Activated CD4-positive, alpha-beta T cell treated with anti-CD3 and anti-CD28 coated beads for 24 hours (primary cell): ENCODE measurements around the gene DISP3.

ENCODE experiments used
- DNase-seq, 2 donors: peaks; one replicate each; pipeline ENCODE4 v3.0.0-alpha.2; 2020; ENCODE audit warnings: low read depth in 2 of 2

Gene DISP3

DNA sequence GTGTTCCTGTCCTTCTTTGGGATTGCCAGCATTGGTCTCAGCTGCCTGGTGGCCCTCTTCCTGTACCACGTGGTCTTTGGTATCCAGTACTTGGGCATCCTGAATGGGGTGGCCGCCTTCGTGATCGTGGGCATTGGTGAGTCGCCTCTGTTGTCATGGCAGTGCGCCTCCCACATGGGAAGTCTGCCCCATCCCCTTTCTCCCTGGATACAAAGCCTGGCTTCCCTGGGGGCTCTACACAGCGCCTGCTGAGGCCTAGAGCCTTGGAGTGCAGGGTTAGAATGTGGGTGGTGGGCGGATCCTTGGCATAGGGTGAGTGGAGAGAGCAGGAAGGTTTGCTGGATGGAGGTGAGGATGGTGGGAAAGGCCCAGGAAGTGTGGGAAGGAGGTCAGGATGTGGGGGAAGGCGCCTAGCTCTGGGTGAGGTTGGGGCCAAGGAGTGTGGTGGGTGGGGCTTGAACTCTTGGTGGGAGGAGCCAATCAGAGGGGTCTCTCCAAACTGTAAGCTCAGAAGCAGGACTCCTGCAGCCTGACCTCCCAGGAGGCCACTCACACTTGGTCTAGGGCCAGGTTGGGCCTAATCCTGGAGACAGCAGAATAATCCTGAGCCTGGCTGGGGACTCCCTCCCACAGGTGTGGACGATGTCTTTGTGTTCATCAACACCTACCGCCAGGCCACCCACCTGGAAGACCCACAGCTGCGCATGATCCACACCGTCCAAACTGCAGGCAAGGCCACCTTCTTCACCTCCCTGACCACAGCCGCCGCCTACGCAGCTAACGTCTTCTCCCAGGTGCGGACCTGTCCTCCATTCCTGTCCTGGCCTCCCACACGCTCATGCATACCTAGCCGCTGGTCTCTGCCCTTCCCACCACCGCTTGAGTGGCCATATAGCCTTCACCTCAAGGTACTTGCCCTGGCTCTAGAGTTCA is 36.7 kb downstream of the DISP3 start:
- DNase-seq = no peak

DNA sequence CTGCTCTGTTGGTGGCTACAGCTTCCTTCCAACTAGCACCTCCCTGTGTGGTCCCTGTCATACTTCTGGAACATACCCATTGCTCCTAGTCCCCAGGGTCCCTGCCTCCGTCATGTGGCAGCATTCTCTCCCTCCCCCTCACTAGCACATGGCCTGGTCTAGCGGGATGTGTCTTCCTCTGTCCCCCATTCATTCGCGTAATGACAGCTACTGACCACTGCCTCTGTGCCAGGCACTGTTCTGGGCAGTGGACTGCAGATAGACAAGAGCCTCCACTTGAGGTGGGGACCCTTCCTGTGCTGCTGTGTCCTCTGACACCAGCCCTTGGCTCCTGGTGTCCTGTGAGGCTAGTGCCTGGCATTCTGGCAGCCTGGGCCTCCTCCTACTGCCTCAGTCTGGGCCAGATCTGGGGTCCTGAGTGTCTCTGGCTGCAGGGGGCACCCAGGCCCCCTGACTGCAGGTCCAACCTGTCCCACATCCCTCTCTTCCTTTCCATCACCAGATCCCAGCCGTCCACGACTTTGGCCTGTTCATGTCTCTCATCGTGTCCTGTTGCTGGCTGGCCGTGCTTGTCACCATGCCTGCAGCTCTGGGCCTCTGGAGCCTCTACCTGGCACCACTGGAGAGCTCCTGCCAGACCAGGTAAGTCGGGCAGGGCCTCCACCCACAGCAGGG is 38.1 kb downstream of the DISP3 start:
- DNase-seq = no peak

DNA sequence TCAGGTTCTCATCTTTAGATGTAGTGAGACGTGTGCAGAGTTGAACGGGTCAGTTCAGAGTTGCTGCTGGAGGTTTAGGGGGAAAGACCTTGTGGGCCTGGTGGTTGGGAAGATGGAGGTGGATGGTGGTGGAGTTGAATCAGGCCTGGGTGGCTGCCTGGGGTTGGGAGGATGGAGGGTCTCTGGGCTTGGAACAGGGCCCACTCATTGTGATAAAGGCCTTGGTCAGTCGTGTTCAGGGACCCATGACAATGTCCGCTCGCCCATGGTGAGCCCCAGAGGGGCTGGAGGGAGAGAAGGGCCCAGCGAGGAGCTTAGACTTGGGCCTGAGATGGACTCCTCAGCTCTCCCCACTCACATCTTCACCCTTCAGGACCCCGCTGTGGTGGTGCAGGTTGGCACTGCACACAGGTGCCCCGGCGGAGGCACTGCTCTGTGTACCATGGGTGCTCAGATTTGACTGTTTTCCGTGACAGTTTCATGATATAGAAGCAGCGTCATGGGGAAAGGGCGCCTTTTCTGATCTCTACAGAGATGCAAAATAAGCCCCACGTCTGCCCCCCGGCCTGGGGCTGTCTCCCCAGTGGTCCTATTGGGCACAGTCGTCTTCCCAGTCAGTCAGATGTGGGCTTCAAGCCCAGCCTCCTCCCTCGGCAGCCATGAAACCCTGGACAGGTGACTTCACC is 39.2 kb downstream of the DISP3 start:
- DNase-seq = no peak

DNA sequence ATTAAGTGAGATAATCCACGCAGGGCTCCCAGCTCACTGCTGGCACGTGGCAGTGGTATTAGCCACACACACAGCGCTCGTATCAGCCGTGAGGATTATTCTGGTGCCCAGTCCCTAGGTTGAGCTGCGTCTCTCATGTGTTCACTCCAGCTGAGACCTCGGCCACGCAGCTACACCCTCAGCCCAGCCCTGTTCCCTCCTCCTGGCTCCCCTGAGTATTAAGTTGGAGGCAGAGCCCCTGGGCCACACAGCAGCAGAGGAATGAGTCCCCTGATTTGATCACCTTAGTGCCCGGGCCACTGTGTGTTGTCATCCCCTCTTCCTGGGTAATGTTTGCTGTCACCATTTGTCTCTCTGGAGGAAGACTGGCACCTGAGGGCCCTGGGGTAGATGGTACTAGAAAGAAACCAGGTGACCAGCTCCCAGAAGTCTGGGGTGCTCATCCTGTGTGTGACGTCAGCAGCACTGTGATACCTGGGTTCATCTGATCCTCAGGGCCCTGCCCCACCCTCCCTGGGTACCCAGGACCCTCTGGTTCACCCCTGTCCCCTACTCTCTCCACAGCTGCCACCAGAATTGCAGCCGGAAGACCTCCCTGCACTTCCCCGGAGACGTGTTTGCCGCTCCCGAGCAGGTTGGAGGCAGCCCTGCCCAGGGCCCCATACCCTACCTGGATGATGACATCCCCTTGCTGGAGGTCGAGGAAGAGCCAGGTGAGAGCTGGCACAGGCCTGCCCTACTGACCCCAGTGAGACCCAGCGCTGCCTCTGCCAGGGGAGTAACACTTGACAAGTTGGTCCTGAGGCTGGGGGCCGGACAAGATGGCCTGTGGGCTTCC is 40.1 kb downstream of the DISP3 start:
- DNase-seq = no peak

GRCh38 chr1:11519629-11520031 is 40.7 kb downstream of the DISP3 start:
- no peak for DNase-seq

- DNase-seq = no peak
Observed at GRCh38 chr1:11520531-11521233, 41.7 kb downstream of the DISP3 start.

GRCh38 chr1:11521582-11522399 is 42.8 kb downstream of the DISP3 start:
- no peak for DNase-seq

DNA sequence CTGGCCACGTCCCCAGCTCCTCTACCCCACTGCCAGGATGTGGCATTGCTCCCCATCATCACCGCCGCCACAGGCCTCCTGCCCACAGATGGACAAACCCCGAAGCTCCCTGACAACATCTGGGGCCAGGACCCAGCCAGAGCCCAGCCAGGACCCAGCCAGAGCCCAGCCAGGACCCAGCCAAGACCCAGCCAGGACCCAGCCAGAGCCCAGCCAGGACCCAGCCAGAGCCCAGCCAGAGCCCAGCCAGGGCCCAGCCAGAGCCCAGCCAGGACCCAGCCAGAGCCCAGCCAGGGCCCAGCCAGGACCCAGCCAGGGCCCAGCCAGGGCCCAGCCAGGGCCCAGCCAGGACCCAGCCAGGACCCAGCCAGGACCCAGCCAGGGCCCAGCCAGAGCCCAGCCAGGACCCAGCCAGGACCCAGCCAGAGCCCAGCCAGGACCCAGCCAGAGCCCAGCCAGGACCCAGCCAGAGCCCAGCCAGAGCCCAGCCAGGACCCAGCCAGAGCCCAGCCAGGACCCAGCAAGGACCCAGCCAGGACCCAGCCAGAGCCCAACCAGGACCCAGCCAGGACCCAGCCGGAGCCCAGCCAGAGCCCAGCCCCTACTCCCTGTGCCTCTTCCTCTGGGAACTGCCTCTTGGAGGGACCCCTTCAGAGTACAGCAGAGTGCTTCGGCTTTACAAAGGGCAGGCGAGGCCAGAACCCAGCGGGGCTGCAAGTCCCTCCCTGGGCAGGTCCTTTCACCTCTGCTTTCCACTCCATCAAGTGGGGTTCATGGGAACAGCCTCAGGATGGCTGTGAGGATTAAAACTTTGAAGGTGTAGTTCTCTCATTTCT is 43.7 kb downstream of the DISP3 start:
- DNase-seq = no peak

- DNase-seq = no peak
Observed at GRCh38 chr1:11523261-11523660, 44.3 kb downstream of the DISP3 start.

GRCh38 chr1:11523746-11524464 is 45.0 kb downstream of the DISP3 start:
- no peak for DNase-seq

DNA sequence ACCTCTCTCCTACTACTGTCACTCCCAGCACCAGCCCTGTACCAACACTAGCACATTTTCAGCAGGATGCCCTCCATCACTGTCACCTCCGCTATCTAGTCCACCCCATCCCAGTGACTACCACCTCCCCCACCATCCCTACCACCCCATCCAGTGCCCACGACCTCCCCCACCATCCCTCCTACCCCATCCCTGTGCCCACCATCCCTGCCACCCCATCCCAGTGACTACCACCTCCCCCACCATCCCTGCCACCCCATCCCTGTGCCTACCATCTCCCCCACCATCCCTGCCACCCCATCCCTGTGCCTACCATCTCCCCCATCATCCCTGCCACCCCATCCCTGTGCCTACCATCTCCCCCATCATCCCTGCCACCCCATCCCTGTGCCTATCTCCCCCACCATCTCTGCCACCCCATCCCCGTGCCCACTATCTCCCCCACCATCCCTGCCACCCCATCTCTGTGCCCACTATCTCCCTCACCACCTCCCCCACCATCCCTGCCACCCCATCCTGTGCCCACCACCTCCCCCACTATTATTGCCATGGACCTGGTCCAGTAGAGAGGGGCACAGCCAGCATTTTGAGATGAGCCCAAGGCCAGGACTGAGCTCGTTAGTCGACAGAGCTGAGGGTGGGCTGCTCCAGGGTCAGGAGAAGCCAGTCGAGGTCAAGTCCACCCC is 45.7 kb downstream of the DISP3 start:
- DNase-seq = no peak

GRCh38 chr1:11525151-11525505 is 46.2 kb downstream of the DISP3 start:
- no peak for DNase-seq

GRCh38 chr1:11525516-11525915 is 46.6 kb downstream of the DISP3 start:
- DNase-seq = no peak

DNA sequence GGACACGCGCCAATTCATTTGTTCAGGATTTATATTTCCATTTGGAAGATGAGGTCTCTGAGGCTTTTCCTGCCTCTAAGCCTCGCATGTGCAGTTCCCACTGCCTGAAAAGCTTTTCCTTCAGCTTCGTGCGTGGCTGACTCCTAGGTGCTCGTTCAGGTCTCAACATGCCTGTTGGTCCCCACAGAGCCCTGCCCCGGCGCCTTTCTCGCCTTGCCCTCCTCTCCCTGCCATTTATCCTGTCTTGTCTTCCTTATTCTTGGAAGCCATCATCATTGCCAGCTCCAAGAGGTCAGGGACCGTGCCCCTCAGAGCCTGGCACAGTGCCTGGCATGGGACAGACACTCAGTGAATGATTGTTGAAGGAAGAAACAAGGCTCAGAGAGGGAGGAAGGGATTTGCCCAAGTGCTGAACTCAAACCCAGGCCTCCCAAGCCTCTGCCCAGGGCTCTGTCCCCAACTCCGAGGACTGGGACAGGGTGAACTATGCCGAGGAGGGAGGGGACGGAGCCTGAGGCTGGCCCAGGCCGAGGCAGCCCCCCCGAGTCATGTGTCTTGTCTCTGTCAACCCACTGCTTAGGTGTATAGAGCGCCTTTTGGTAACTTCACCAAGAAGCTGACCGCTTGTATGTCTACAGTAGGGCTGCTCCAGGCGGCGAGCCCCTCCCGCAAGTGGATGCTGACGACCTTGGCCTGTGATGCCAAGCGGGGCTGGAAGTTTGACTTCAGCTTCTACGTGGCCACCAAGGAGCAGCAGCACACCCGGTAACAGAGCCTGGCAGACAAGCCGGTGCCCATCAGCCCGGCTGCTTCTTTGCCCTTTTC is 47.3 kb downstream of the DISP3 start:
- no peak for DNase-seq

DNA sequence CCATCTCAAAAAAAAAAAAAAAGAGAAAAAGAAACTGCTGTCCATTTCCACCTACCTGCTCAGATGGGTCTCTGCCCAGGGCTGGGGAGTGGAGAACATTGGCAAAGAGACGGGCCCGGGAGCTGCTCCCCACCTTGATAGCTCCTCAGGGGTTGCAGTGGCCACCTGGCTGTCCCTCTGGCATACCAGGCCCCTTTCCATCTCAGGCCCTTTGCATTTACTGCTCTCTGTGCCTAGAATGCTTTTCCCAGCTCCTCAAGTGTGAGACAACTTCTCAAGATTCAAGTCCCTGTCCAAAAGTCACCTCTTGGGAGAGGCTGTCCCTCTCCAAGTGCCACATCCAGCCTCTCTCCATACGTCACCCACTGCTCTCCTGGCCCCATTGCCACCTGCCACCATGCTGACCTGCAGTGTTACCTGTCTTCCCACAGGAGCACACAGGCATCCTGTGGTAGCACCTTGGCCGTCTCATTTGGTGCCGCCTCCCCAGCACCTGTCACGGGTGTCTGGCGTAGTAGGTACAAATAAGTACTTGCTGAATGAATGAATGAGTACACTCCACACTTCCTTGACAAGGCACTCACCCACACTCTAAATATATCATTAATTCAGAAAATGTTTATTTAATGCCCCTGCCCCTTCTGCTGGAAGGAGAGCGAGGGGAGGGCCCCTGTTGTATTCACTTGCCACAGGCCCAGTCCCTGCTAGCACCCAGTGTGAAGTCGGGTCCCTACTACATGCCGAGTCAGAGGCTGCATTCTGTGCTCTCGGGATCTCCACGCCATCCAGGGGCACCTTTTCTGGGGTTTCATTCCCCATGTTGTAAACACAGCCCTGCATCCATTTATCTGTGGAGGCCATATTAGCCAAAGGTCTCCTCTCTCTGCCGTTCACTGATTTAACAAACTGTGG is 48.8 kb downstream of the DISP3 start:
- DNase-seq = no peak

DNA sequence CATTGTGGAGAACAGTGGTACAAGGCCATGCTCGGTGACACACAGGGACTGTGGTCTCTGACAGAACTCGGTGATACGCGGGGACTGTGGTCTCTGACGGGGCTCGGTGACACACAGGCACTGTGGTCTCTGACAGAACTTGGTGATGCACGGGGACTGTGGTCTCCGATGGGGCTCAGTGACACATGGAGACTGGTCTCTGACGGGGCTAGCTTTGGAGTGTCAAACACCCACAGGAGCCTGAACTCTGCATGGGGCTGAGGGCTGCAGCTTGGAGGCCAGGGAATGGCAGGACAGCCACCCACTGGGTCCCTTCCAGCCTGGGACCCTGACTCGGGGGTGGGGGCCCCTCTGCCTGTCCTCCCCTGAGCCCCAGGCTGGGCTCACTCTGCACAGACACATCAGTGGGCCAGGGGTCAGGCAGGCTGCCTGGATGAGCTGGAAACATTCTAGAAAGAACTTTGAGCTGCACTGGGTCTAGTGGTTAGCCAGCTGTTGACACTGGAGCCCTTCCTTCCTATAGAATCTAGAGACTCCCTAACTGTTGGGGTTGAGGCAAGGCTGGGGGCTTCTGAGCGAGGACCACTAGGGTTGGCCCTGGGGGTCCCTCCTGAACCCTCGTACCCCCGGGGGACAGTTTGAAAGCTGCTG is 49.8 kb downstream of the DISP3 start:
- no peak for DNase-seq
